HL-60 (cell line): ENCODE measurements around the gene CFAP57.

Experiments used
- DNase-seq, 2 experiments: peaks; one replicate each; pipeline ENCODE4 v3.0.0-alpha.2; 2010 to 2020; ENCODE audit warnings: low read depth in 1 of 2, low spot score in 1 of 2
- H3K27ac ChIP-seq: fragments of 250-450 bp; sonication (Bioruptor Pico); replicated peaks from 2 replicates; pipeline ENCODE4 v1.5.1; 2020; ENCODE audit warnings: mild to moderate bottlenecking, moderate library complexity
- H3K27me3 ChIP-seq: fragments of 250-450 bp; sonication (Bioruptor Pico); 2 replicates; pipeline ENCODE4 v1.5.1; 2021; ENCODE audit warnings: mild to moderate bottlenecking, moderate library complexity; ENCODE audit not compliant: insufficient read depth, poor library complexity, severe bottlenecking
- H3K4me3 ChIP-seq: replicated peaks from 2 replicates; pipeline ENCODE4 v1.5.1; 2011; ENCODE audit warnings: mild to moderate bottlenecking, control low read depth, low read length; ENCODE audit not compliant: insufficient read depth
- GABPA ChIP-seq: IDR thresholded peaks from 2 replicates; pipeline ENCODE4 v1.6.1; 2012; ENCODE audit warnings: low read depth
- POLR2AphosphoS5 ChIP-seq: IDR thresholded peaks from 2 replicates; pipeline ENCODE4 v1.6.1; 2012; ENCODE audit warnings: low read depth
- SPI1 ChIP-seq: IDR thresholded peaks from 2 replicates; pipeline ENCODE4 v1.6.1; 2012; ENCODE audit warnings: low read depth, mild to moderate bottlenecking, borderline replicate concordance
- TF ChIP-seq, protein P1 (sequence below): IDR thresholded peaks from one replicate; pipeline ENCODE4 v1.5.1; 2011; ENCODE audit warnings: low read length, control low read depth, inconsistent platforms; ENCODE audit not compliant: insufficient read depth
- TF ChIP-seq, protein P2 (sequence below): IDR thresholded peaks from 2 replicates; pipeline ENCODE4 v1.6.1; 2012; ENCODE audit warnings: low read depth; ENCODE audit not compliant: insufficient replicate concordance

The CFAP57 gene

DNA sequence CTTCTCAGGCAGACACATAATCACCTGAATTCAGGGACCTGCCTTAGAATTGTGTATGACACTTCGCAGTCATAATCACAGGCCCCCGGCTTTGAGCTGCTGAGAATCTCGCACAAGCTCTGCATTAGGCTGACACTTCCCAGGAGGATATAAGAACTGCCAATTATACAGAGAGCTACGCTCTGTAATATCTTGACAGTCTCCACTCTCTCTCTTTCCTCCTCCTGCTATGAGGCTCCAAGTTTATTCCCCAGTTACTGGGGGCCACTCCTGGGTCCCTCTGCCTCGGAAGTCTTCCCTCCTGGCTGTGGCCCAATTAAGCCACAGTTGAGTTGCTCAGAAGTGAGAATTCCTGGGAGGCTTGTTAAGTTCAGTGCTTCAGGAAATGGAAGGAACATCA, 42.7 kb upstream of the CFAP57 start:
- Histone ChIP-seq H3K27ac (no peak overlapping the region), H3K4me3 (no peak overlapping the region), H3K27me3 (peaks cover 3% of the 10 kb centered on the region)
- TF ChIP-seq GABPA: no peak
- TF ChIP-seq, protein P1, sequence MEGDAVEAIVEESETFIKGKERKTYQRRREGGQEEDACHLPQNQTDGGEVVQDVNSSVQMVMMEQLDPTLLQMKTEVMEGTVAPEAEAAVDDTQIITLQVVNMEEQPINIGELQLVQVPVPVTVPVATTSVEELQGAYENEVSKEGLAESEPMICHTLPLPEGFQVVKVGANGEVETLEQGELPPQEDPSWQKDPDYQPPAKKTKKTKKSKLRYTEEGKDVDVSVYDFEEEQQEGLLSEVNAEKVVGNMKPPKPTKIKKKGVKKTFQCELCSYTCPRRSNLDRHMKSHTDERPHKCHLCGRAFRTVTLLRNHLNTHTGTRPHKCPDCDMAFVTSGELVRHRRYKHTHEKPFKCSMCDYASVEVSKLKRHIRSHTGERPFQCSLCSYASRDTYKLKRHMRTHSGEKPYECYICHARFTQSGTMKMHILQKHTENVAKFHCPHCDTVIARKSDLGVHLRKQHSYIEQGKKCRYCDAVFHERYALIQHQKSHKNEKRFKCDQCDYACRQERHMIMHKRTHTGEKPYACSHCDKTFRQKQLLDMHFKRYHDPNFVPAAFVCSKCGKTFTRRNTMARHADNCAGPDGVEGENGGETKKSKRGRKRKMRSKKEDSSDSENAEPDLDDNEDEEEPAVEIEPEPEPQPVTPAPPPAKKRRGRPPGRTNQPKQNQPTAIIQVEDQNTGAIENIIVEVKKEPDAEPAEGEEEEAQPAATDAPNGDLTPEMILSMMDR: no peak
- TF ChIP-seq, protein P2, sequence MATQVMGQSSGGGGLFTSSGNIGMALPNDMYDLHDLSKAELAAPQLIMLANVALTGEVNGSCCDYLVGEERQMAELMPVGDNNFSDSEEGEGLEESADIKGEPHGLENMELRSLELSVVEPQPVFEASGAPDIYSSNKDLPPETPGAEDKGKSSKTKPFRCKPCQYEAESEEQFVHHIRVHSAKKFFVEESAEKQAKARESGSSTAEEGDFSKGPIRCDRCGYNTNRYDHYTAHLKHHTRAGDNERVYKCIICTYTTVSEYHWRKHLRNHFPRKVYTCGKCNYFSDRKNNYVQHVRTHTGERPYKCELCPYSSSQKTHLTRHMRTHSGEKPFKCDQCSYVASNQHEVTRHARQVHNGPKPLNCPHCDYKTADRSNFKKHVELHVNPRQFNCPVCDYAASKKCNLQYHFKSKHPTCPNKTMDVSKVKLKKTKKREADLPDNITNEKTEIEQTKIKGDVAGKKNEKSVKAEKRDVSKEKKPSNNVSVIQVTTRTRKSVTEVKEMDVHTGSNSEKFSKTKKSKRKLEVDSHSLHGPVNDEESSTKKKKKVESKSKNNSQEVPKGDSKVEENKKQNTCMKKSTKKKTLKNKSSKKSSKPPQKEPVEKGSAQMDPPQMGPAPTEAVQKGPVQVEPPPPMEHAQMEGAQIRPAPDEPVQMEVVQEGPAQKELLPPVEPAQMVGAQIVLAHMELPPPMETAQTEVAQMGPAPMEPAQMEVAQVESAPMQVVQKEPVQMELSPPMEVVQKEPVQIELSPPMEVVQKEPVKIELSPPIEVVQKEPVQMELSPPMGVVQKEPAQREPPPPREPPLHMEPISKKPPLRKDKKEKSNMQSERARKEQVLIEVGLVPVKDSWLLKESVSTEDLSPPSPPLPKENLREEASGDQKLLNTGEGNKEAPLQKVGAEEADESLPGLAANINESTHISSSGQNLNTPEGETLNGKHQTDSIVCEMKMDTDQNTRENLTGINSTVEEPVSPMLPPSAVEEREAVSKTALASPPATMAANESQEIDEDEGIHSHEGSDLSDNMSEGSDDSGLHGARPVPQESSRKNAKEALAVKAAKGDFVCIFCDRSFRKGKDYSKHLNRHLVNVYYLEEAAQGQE: no peak
- TF ChIP-seq POLR2AphosphoS5: no peak
- TF ChIP-seq SPI1: no peak
- DNase-seq: no peak

DNA sequence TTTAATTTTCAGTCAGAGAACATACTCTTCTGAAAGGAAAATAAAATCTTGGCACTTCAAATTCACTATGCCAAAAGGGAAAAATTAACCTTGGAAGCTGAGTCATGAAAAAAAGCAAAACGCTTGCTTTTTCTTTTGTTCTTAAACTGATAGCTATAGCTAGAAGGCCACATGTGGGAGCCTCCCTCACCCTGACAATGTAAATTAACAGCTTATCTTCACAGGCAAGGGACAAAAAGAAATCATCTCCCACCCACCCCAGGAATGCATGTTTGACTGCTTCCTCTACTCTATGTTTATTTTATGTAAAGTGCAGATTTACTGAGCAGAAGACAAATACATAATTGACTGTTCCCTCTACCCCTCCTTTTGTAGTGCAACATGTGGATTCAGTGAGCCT, 38.1 kb upstream of the CFAP57 start:
- no peak for DNase-seq
- no peak overlapping the region for H3K4me3 ChIP-seq
- peaks cover 3% of the 10 kb centered on the region for H3K27me3 ChIP-seq
- H3K27ac ChIP-seq: no peak overlapping the region
- no peak for TF ChIP-seq GABPA
- TF ChIP-seq, protein P2: no peak
- TF ChIP-seq, protein P1: no peak
- no peak for TF ChIP-seq SPI1
- TF ChIP-seq POLR2AphosphoS5: no peak

DNA sequence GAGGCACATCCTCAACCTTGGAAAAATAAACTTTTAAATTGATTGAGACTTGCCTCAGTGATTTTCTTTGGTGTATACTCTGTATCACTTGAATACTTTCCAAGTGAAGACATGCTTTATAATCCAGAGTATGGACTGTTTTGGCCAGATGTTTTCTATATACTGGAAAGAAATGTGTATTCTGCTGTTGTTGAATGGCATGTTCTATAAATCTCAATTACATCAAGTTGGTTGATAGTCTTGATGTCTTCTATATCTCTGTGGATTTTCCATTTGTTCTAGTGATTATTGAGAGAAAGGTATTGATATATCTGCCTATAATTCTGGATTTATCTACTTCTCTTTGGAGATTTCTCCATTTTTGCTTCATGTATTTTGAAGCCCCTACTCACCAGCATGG, 37.5 kb upstream of the CFAP57 start:
- Histone ChIP-seq H3K4me3 (no peak overlapping the region), H3K27me3 (peaks cover 3% of the 10 kb centered on the region), H3K27ac (no peak overlapping the region)
- no peak for DNase-seq
- no peak for TF ChIP-seq POLR2AphosphoS5
- no peak for TF ChIP-seq SPI1
- TF ChIP-seq, protein P1: no peak
- TF ChIP-seq GABPA: no peak
- TF ChIP-seq, protein P2: no peak
